HL-60 (cell line): Measurements from ENCODE around the gene CPLX1.

Source experiments
- DNase-seq, 2 experiments: peaks; one replicate each; pipeline ENCODE4 v3.0.0-alpha.2; 2010 to 2020; ENCODE audit warnings: low read depth in 1 of 2, low spot score in 1 of 2
- H3K27ac ChIP-seq: fragments of 250-450 bp; sonication (Bioruptor Pico); replicated peaks from 2 replicates; pipeline ENCODE4 v1.5.1; 2020; ENCODE audit warnings: mild to moderate bottlenecking, moderate library complexity
- H3K27me3 ChIP-seq: fragments of 250-450 bp; sonication (Bioruptor Pico); 2 replicates; pipeline ENCODE4 v1.5.1; 2021; ENCODE audit warnings: mild to moderate bottlenecking, moderate library complexity; ENCODE audit not compliant: insufficient read depth, poor library complexity, severe bottlenecking
- H3K4me3 ChIP-seq: replicated peaks from 2 replicates; pipeline ENCODE4 v1.5.1; 2011; ENCODE audit warnings: mild to moderate bottlenecking, control low read depth, low read length; ENCODE audit not compliant: insufficient read depth
- CTCF ChIP-seq: IDR thresholded peaks from one replicate; pipeline ENCODE4 v1.5.1; 2011; ENCODE audit warnings: low read length, control low read depth, inconsistent platforms; ENCODE audit not compliant: insufficient read depth
- GABPA ChIP-seq: IDR thresholded peaks from 2 replicates; pipeline ENCODE4 v1.6.1; 2012; ENCODE audit warnings: low read depth
- POLR2AphosphoS5 ChIP-seq: IDR thresholded peaks from 2 replicates; pipeline ENCODE4 v1.6.1; 2012; ENCODE audit warnings: low read depth
- SPI1 ChIP-seq: IDR thresholded peaks from 2 replicates; pipeline ENCODE4 v1.6.1; 2012; ENCODE audit warnings: low read depth, mild to moderate bottlenecking, borderline replicate concordance
- TF ChIP-seq, protein P1 (sequence below): IDR thresholded peaks from 2 replicates; pipeline ENCODE4 v1.6.1; 2012; ENCODE audit warnings: low read depth; ENCODE audit not compliant: insufficient replicate concordance

The CPLX1 gene

DNA sequence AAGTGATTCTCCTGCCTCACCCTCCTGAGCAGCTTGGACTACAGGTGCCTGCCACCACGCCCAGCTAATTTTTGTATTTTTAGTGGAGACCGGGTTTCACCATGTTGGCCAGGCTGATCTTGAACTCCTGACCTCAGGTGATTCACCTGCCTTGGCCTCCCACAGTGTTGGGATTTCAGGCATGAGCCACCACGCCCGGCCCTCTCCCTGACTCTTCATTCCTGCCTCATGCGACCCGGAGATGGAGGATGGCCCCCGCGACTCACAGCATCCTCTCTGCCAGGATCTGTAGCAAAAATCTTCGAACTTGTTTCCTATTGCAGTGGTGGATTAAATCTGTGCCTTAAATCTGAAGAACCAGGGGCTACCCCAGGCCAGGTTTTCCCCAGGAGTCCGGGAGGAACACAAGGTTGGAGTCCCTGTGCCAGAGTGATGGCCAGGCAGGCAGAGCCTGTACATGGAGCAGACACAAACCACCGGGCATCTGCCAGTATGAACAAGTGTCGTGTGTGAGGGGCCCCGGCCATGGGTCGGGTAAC, 11.5 kb downstream of the CPLX1 start:
- Histone ChIP-seq H3K27me3 (peaks cover 5% of the 10 kb centered on the region), H3K4me3 (no peak overlapping the region), H3K27ac (no peak overlapping the region)
- DNase-seq, result no peak
- TF ChIP-seq, protein P1, sequence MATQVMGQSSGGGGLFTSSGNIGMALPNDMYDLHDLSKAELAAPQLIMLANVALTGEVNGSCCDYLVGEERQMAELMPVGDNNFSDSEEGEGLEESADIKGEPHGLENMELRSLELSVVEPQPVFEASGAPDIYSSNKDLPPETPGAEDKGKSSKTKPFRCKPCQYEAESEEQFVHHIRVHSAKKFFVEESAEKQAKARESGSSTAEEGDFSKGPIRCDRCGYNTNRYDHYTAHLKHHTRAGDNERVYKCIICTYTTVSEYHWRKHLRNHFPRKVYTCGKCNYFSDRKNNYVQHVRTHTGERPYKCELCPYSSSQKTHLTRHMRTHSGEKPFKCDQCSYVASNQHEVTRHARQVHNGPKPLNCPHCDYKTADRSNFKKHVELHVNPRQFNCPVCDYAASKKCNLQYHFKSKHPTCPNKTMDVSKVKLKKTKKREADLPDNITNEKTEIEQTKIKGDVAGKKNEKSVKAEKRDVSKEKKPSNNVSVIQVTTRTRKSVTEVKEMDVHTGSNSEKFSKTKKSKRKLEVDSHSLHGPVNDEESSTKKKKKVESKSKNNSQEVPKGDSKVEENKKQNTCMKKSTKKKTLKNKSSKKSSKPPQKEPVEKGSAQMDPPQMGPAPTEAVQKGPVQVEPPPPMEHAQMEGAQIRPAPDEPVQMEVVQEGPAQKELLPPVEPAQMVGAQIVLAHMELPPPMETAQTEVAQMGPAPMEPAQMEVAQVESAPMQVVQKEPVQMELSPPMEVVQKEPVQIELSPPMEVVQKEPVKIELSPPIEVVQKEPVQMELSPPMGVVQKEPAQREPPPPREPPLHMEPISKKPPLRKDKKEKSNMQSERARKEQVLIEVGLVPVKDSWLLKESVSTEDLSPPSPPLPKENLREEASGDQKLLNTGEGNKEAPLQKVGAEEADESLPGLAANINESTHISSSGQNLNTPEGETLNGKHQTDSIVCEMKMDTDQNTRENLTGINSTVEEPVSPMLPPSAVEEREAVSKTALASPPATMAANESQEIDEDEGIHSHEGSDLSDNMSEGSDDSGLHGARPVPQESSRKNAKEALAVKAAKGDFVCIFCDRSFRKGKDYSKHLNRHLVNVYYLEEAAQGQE, result no peak
- TF ChIP-seq CTCF (no peak), POLR2AphosphoS5 (no peak), GABPA (no peak)

- Histone ChIP-seq H3K27ac (no peak overlapping the region), H3K27me3 (peaks cover 5% of the 10 kb centered on the region), H3K4me3 (no peak overlapping the region)
- TF ChIP-seq, protein P1, result no peak
- peak; percentile 67 for TF ChIP-seq SPI1
- no peak for DNase-seq
Measured at GRCh38 chr4:813900-814299, 12.0 kb downstream of the CPLX1 start.

- no peak for DNase-seq
- TF ChIP-seq POLR2AphosphoS5 (no peak), CTCF (no peak), SPI1 (no peak), GABPA (no peak)
- TF ChIP-seq, protein P1, result no peak
- Histone ChIP-seq H3K27me3 (no peaks in the 10 kb centered on the region), H3K27ac (no peak overlapping the region), H3K4me3 (no peak overlapping the region)
Measured at GRCh38 chr4:808860-809570, 16.9 kb downstream of the CPLX1 start.
